ENCODE results near the gene BACH1.

The BACH1 gene

GRCh38 chr21:29295066-29295650 is 3.6 kb upstream of the BACH1 start:
- DNase-seq = no peak

GRCh38 chr21:29296446-29296845 is 2.3 kb upstream of the BACH1 start:
- no peak for DNase-seq

GRCh38 chr21:29297483-29298347 is 1.0 kb upstream of the BACH1 start:
- no peak for DNase-seq

- DNase-seq = no peak
These were observed 559 bp downstream of the BACH1 start for GRCh38 chr21:29299046-29299915.

- peak; percentile 63 for DNase-seq
These were observed 1.4 kb downstream of the BACH1 start for GRCh38 chr21:29299916-29300806.

GRCh38 chr21:29300807-29301138 is 2.1 kb downstream of the BACH1 start:
- DNase-seq = no peak

GRCh38 chr21:29301691-29302090 is 3.0 kb downstream of the BACH1 start:
- DNase-seq = no peak

GRCh38 chr21:29302359-29302875 is 3.7 kb downstream of the BACH1 start:
- no peak for DNase-seq

GRCh38 chr21:29303288-29303687 is 4.6 kb downstream of the BACH1 start:
- DNase-seq = no peak

- no peak for DNase-seq
These were observed 5.9 kb downstream of the BACH1 start for GRCh38 chr21:29304597-29304996.

- DNase-seq = no peak
These were observed 6.3 kb downstream of the BACH1 start for GRCh38 chr21:29305068-29305467.

- DNase-seq = no peak
These were observed 6.8 kb downstream of the BACH1 start for GRCh38 chr21:29305561-29305960.

GRCh38 chr21:29306920-29307319 is 8.2 kb downstream of the BACH1 start:
- no peak for DNase-seq

- no peak for DNase-seq
These were observed 9.2 kb downstream of the BACH1 start for GRCh38 chr21:29307718-29308455.

- no peak for DNase-seq
These were observed 9.7 kb downstream of the BACH1 start for GRCh38 chr21:29308456-29308783.

- DNase-seq = no peak
These were observed 11.0 kb downstream of the BACH1 start for GRCh38 chr21:29309703-29310102.

GRCh38 chr21:29311802-29312201 is 13.1 kb downstream of the BACH1 start:
- no peak for DNase-seq

GRCh38 chr21:29312981-29313380 is 14.3 kb downstream of the BACH1 start:
- no peak for DNase-seq

- no peak for DNase-seq
These were observed 15.1 kb downstream of the BACH1 start for GRCh38 chr21:29313662-29314408.

GRCh38 chr21:29315131-29315749 is 16.5 kb downstream of the BACH1 start:
- no peak for DNase-seq

Data from NCI-H2227 treated with DMSO at 0.1 percent for 48 hours (cell line).